Mucosa of descending colon (tissue), 3 donors: ENCODE data around the gene C18orf32. TPM values are rescaled to one million over a fixed set of nuclear protein-coding genes. Genes with fewer than 3 reads are reported as not detected.
"Not testable (repeated sequence)": the region's sequence is repeated elsewhere in the genome, so short reads cannot be mapped to it uniquely, and the experiment has no call there.

Source experiments
- ATAC-seq: fragments of 200-7000 bp; cut with Tn5 transposase; one replicate; pipeline ENCODE4 v1.9.1; 2020; ENCODE audit warnings: mild to moderate bottlenecking, moderate library complexity
- DNase-seq, 3 donors: peaks; one replicate each; pipeline ENCODE4 v3.0.0-alpha.2; 2020
- H3K36me3 ChIP-seq: fragments of 200-600 bp; one replicate; pipeline ENCODE4 v1.8.0; 2021; ENCODE audit warnings: low read depth, mild to moderate bottlenecking
- H3K4me1 ChIP-seq: fragments of 200-600 bp; one replicate; pipeline ENCODE4 v1.8.0; 2021; ENCODE audit warnings: low read depth, mild to moderate bottlenecking
- H3K4me3 ChIP-seq: fragments of 200-600 bp; one replicate; pipeline ENCODE4 v1.8.0; 2021; ENCODE audit warnings: mild to moderate bottlenecking
- H3K9me3 ChIP-seq: fragments of 200-600 bp; one replicate; pipeline ENCODE4 v1.8.0; 2021; ENCODE audit warnings: mild to moderate bottlenecking
- CTCF ChIP-seq: fragments of 200-600 bp; IDR thresholded peaks from one replicate; pipeline ENCODE4 v1.8.0; 2022; ENCODE audit warnings: antibody characterized with exemption, mild to moderate bottlenecking
- intact Hi-C, 2 donors: fragments of 100-400 bp; cut with DNase I in 1 of 2; cut with micrococcal nuclease in 1 of 2; formaldehyde crosslinking; loops; one replicate each; pipeline versions ENCODE4 v1.11.0 to v1.11.1; 2022; cut with DNase I, micrococcal nuclease
- total RNA-seq, 3 donors: library from RNA; stranded (reverse); fragmentation: NEBNext Ultra II Directional in 2 of 3; extraction: Animal tissue kit (Norgen Biotek cat#: 25700) in 2 of 3; gene quantifications; one replicate each; pipeline versions ENCODE4 v1.2.1 to v1.2.4, GENCODE V29; 2021 to 2023
- donor health status: DM: no; HTN: no; CAD: no; lungs with moderate emphysema.
- donor health status: DM: no; HTN: no; CAD: no.
- donor health status: DM: no; HTN: yes; CAD: no.

The C18orf32 gene
- total RNA-seq, 3 donors from 2014 or later: 48.9 to 61.7 (median 57.8) TPM

GRCh38 chr18:49510393-49511115 is 23.5 kb upstream of the C18orf32 start:
- intact Hi-C loops: no loop called here
- no peaks in the 10 kb centered on the region for H3K36me3 ChIP-seq
- peak; percentile 58 for TF ChIP-seq CTCF
- ATAC-seq: peak; percentile 68
- DNase-seq: peak in 2 of 3 donors; percentile 64 to 73
- no peaks in the 10 kb centered on the region for H3K9me3 ChIP-seq
- H3K4me3 ChIP-seq: no peak overlapping the region
- no peaks in the 10 kb centered on the region for H3K4me1 ChIP-seq

GRCh38 chr18:49506438-49506837 is 19.4 kb upstream of the C18orf32 start:
- intact Hi-C loops, DNase-seq, H3K36me3 ChIP-seq, ATAC-seq, H3K9me3 ChIP-seq, H3K4me3 ChIP-seq, H3K4me1 ChIP-seq: not testable (repeated sequence)

- ATAC-seq: no peak
Measured at GRCh38 chr18:49503931-49504330, 16.9 kb upstream of the C18orf32 start.

GRCh38 chr18:49500201-49500921 is 13.3 kb upstream of the C18orf32 start:
- TF ChIP-seq CTCF: no peak
- H3K4me1 ChIP-seq: no peaks in the 10 kb centered on the region
- DNase-seq: no peak
- intact Hi-C loops: no loop called here
- ATAC-seq: no peak
- no peak overlapping the region for H3K4me3 ChIP-seq
- H3K36me3 ChIP-seq: no peaks in the 10 kb centered on the region
- H3K9me3 ChIP-seq: no peaks in the 10 kb centered on the region

More at GRCh38 chr18:49503931-49504330, 16.9 kb upstream of the C18orf32 start:
- Histone ChIP-seq H3K9me3 (no peaks in the 10 kb centered on the region), H3K4me3 (no peak overlapping the region), H3K4me1 (no peaks in the 10 kb centered on the region), H3K36me3 (no peaks in the 10 kb centered on the region)
- TF ChIP-seq CTCF: no peak
- intact Hi-C loops: no loop called here
- DNase-seq: no peak

- TF ChIP-seq CTCF: no peak
- H3K9me3 ChIP-seq: no peaks in the 10 kb centered on the region
- intact Hi-C loops: no loop called here
- no peaks in the 10 kb centered on the region for H3K36me3 ChIP-seq
- H3K4me1 ChIP-seq: no peaks in the 10 kb centered on the region
- no peak for DNase-seq
- no peak overlapping the region for H3K4me3 ChIP-seq
- ATAC-seq: no peak
Measured at GRCh38 chr18:49499046-49499637, 12.1 kb upstream of the C18orf32 start.

GRCh38 chr18:49495480-49495879 is 8.4 kb upstream of the C18orf32 start:
- Histone ChIP-seq H3K9me3 (no peaks in the 10 kb centered on the region), H3K4me1 (peaks cover 10% of the 10 kb centered on the region), H3K36me3 (no peaks in the 10 kb centered on the region), H3K4me3 (no peak overlapping the region)
- TF ChIP-seq CTCF: no peak
- DNase-seq: no peak
- intact Hi-C loops: no loop called here
- ATAC-seq: no peak
